ENCODE results near the gene IPO4. TPM values are rescaled to one million over a fixed set of nuclear protein-coding genes. Genes with fewer than 3 reads are reported as not detected.

The IPO4 gene
- total and polyA plus RNA-seq, 2 of the 13 experiments (the other 11 are each of a cell fraction or from before 2014, with no cell fraction given) = 39.0 to 179 TPM

GRCh38 chr14:24167469-24168114 is 21.0 kb downstream of the IPO4 start (continued):
- no peak for TF ChIP-seq ZBED4 (CRISPR knock-in tag; IDR thresholded peaks at IDR 0.05; ENCODE audit: borderline replicate concordance)
- TF ChIP-seq ARNTL (CRISPR knock-in tag; IDR thresholded peaks at IDR 0.05) = no peak
- TF ChIP-seq ZNF17 (CRISPR knock-in tag; IDR thresholded peaks at IDR 0.05) = no peak
- no peak for TF ChIP-seq ZNF160 (CRISPR knock-in tag; IDR thresholded peaks at IDR 0.05)
- TF ChIP-seq ZFP41 (CRISPR knock-in tag; IDR thresholded peaks at IDR 0.05; ENCODE audit: borderline replicate concordance) = no peak
- no peak for TF ChIP-seq ZMYM3 (CRISPR knock-in tag; IDR thresholded peaks at IDR 0.05)
- no peak for TF ChIP-seq ETV5 (CRISPR knock-in tag; IDR thresholded peaks at IDR 0.05; ENCODE audit: borderline replicate concordance)
- no peak for TF ChIP-seq MAFK (conservative IDR thresholded peaks at IDR 0.05 in 1 of 2, IDR thresholded peaks at IDR 0.05 in 1 of 2; ENCODE audit: low read length in 2 of 2)
- TF ChIP-seq SAFB2 (CRISPR knock-in tag; IDR thresholded peaks at IDR 0.05; ENCODE audit: borderline replicate concordance, low read depth) = no peak
- TF ChIP-seq SRSF9 (IDR thresholded peaks at IDR 0.05; ENCODE audit: borderline replicate concordance, insufficient read depth, low read depth, low read length, poor library complexity, severe bottlenecking) = no peak
- no peak for TF ChIP-seq ZNF672 (CRISPR knock-in tag; IDR thresholded peaks at IDR 0.05)
- no peak for TF ChIP-seq THYN1 (CRISPR knock-in tag; IDR thresholded peaks at IDR 0.05; ENCODE audit: borderline replicate concordance, low read depth)
- TF ChIP-seq GTF3A (CRISPR knock-in tag; conservative IDR thresholded peaks at IDR 0.05) = no peak
- peak; percentile 88 for TF ChIP-seq CEBPB (IDR thresholded peaks at IDR 0.05; ENCODE audit: borderline replicate concordance, low read depth, low read length)
- TF ChIP-seq ZBTB38 (CRISPR knock-in tag; IDR thresholded peaks at IDR 0.05) = no peak
- TF ChIP-seq RBM22 (optimal IDR thresholded peaks at IDR 0.05; ENCODE audit: low read length) = peak; percentile 35
- TF ChIP-seq PAX8 (CRISPR knock-in tag; IDR thresholded peaks at IDR 0.05; ENCODE audit: borderline replicate concordance) = no peak
- TF ChIP-seq LCORL (IDR thresholded peaks at IDR 0.05) = no peak
- TF ChIP-seq LCORL (CRISPR knock-in tag; IDR thresholded peaks at IDR 0.05) = no peak
- TF ChIP-seq, protein P1, sequence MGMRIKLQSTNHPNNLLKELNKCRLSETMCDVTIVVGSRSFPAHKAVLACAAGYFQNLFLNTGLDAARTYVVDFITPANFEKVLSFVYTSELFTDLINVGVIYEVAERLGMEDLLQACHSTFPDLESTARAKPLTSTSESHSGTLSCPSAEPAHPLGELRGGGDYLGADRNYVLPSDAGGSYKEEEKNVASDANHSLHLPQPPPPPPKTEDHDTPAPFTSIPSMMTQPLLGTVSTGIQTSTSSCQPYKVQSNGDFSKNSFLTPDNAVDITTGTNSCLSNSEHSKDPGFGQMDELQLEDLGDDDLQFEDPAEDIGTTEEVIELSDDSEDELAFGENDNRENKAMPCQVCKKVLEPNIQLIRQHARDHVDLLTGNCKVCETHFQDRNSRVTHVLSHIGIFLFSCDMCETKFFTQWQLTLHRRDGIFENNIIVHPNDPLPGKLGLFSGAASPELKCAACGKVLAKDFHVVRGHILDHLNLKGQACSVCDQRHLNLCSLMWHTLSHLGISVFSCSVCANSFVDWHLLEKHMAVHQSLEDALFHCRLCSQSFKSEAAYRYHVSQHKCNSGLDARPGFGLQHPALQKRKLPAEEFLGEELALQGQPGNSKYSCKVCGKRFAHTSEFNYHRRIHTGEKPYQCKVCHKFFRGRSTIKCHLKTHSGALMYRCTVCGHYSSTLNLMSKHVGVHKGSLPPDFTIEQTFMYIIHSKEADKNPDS (CRISPR knock-in tag; IDR thresholded peaks at IDR 0.05) = no peak
- TF ChIP-seq ATF3 (CRISPR knock-in tag; IDR thresholded peaks at IDR 0.05) = no peak
- no peak for TF ChIP-seq ZNF34 (CRISPR knock-in tag; IDR thresholded peaks at IDR 0.05; ENCODE audit: borderline replicate concordance)
- 0 out of 2 replicates have a peak, but pooled peaks have one; percentile 31 for TF ChIP-seq ZNF441 (CRISPR knock-in tag; IDR thresholded peaks at IDR 0.05; ENCODE audit: borderline replicate concordance)
- TF ChIP-seq, protein P2, sequence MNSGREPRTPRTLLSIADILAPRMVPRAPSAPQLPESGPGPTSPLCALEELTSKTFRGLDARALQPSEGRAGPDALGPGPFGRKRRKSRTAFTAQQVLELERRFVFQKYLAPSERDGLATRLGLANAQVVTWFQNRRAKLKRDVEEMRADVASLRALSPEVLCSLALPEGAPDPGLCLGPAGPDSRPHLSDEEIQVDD (CRISPR knock-in tag; IDR thresholded peaks at IDR 0.05; ENCODE audit: borderline replicate concordance) = no peak

All from HepG2 (cell line).